ENCODE results near the gene CYP3A7.
"Not testable (repeated sequence)": the region's sequence is repeated elsewhere in the genome, so short reads cannot be mapped to it uniquely, and the experiment has no call there.

Gene CYP3A7

GRCh38 chr7:99669782-99670181 lies 65.2 kb downstream of the CYP3A7 start:
- ATAC-seq (no peak), DNase-seq (no peak)
- H3K27ac Mint-ChIP-seq, result no peak overlapping the region
- no peaks in the 10 kb centered on the region for H3K27me3 Mint-ChIP-seq
- no peak overlapping the region for H3K4me3 Mint-ChIP-seq
- H3K4me1 Mint-ChIP-seq, result peaks cover 29% of the 10 kb centered on the region
- no peaks in the 10 kb centered on the region for H3K9me3 Mint-ChIP-seq

GRCh38 chr7:99668541-99668940 lies 66.5 kb downstream of the CYP3A7 start:
- Mint-ChIP-seq H3K4me3 (no peak overlapping the region), H3K27me3 (no peaks in the 10 kb centered on the region)

GRCh38 chr7:99667179-99667578 lies 67.8 kb downstream of the CYP3A7 start:
- ATAC-seq (no peak), DNase-seq (no peak)
- H3K9me3 Mint-ChIP-seq, result peaks cover 0 to 5% of the 10 kb centered on the region in 2 donors
- no peaks in the 10 kb centered on the region for H3K27me3 Mint-ChIP-seq
- no peak overlapping the region for H3K27ac Mint-ChIP-seq
- H3K4me1 Mint-ChIP-seq, result peaks cover 18% of the 10 kb centered on the region
- no peak overlapping the region for H3K4me3 Mint-ChIP-seq

More at GRCh38 chr7:99668541-99668940, 66.5 kb downstream of the CYP3A7 start:
- Mint-ChIP-seq H3K4me1 (peaks cover 18% of the 10 kb centered on the region), H3K27ac (no peak overlapping the region), H3K9me3 (peaks cover 0 to 4% of the 10 kb centered on the region in 2 donors)
- no peak for ATAC-seq
- no peak for DNase-seq

GRCh38 chr7:99666013-99666395 lies 69.0 kb downstream of the CYP3A7 start:
- Mint-ChIP-seq H3K27me3 (no peaks in the 10 kb centered on the region), H3K27ac (no peak overlapping the region), H3K4me1 (peaks cover 18% of the 10 kb centered on the region), H3K9me3 (peaks cover 0 to 5% of the 10 kb centered on the region in 2 donors), H3K4me3 (no peak overlapping the region)
- ATAC-seq, result no peak
- DNase-seq, result no peak

- peaks cover 18% of the 10 kb centered on the region for H3K4me1 Mint-ChIP-seq
These were observed 69.5 kb downstream of the CYP3A7 start for GRCh38 chr7:99665312-99666012.

GRCh38 chr7:99657879-99658278 lies 77.1 kb downstream of the CYP3A7 start:
- not testable (repeated sequence) for H3K27ac Mint-ChIP-seq, H3K4me1 Mint-ChIP-seq, DNase-seq, H3K4me3 Mint-ChIP-seq, ATAC-seq, H3K27me3 Mint-ChIP-seq
- H3K9me3 Mint-ChIP-seq, result peaks cover 4 to 20% of the 10 kb centered on the region in 2 donors

More at GRCh38 chr7:99665312-99666012, 69.5 kb downstream of the CYP3A7 start:
- H3K4me3 Mint-ChIP-seq, result no peak overlapping the region
- peaks cover under 1 to 5% of the 10 kb centered on the region in 2 donors for H3K9me3 Mint-ChIP-seq
- H3K27me3 Mint-ChIP-seq, result no peaks in the 10 kb centered on the region
- H3K27ac Mint-ChIP-seq, result no peak overlapping the region
- ATAC-seq, result peak; percentile 87
- DNase-seq, result peak in 1 of 2 donors; percentile 13

Measured in stimulated activated naive CD8-positive, alpha-beta T cell treated with anti-CD3 and anti-CD28 coated beads, Interleukin-15, amount 100 ng/mL, for 72 hours (primary cell).